Suprapubic skin (tissue), 4 donors: ENCODE measurements around the gene NAPA. TPM values are rescaled to one million over a fixed set of nuclear protein-coding genes. Genes with fewer than 3 reads are reported as not detected.

Experiments
- DNase-seq, 2 donors: peaks; one replicate each; pipeline ENCODE4 v3.0.0-alpha.2; 2019; ENCODE audit warnings: low spot score in 2 of 2
- H3K27ac ChIP-seq: fragments of 200-600 bp; sonication (generic); one replicate; pipeline ENCODE4 v1.5.1; 2019
- H3K27me3 ChIP-seq: fragments of 200-600 bp; sonication (generic); one replicate; pipeline ENCODE4 v1.5.1; 2019
- H3K36me3 ChIP-seq: fragments of 200-600 bp; sonication (generic); one replicate; pipeline ENCODE4 v1.5.1; 2019
- H3K4me1 ChIP-seq: fragments of 200-600 bp; sonication (generic); one replicate; pipeline ENCODE4 v1.5.1; 2019
- H3K4me3 ChIP-seq: fragments of 200-600 bp; sonication (generic); one replicate; pipeline ENCODE4 v1.5.1; 2019; ENCODE audit warnings: mild to moderate bottlenecking
- H3K9me3 ChIP-seq: fragments of 200-600 bp; sonication (generic); one replicate; pipeline ENCODE4 v1.5.1; 2019
- CTCF ChIP-seq, 2 donors: fragments of 200-600 bp in 1 of 2; fragments of 450-650 bp in 1 of 2; sonication (generic) in 1 of 2; IDR thresholded peaks; one replicate each; pipeline ENCODE4 v1.5.1; 2016 to 2019; ENCODE audit warnings: antibody characterized with exemption in 2 of 2, mild to moderate bottlenecking in 1 of 2, moderate library complexity in 1 of 2
- EP300 ChIP-seq: sonication (generic); formaldehyde crosslinking; IDR thresholded peaks from one replicate; pipeline ENCODE4 v1.6.1; 2017; ENCODE audit warnings: antibody characterized with exemption
- POLR2A ChIP-seq, 2 donors: fragments of 450-650 bp; IDR thresholded peaks; one replicate each; pipeline ENCODE4 v1.6.1; 2017; ENCODE audit warnings: antibody characterized with exemption in 2 of 2, mild to moderate bottlenecking in 2 of 2, moderate library complexity in 2 of 2
- POLR2AphosphoS5 ChIP-seq, 3 donors: sonication (generic); formaldehyde crosslinking; IDR thresholded peaks; one replicate each; pipeline ENCODE4 v1.6.1; 2017; ENCODE audit warnings: antibody characterized with exemption in 3 of 3
- WGBS: methylation state at CpG from one replicate; pipeline ENCODE4 v1.1.5; 2018; 5-methylcytosine and 5-hydroxymethylcytosine counted together
- total RNA-seq, 4 donors: library from RNA; depleted of rRNA; stranded (reverse); fragments of >200 nt; gene quantifications; one replicate each; pipeline ENCODE4 v1.1.0, GENCODE V29; 2016

Gene NAPA
- total RNA-seq, 4 donors from 2014 or later, result 170 to 232 (median 193) TPM

DNA sequence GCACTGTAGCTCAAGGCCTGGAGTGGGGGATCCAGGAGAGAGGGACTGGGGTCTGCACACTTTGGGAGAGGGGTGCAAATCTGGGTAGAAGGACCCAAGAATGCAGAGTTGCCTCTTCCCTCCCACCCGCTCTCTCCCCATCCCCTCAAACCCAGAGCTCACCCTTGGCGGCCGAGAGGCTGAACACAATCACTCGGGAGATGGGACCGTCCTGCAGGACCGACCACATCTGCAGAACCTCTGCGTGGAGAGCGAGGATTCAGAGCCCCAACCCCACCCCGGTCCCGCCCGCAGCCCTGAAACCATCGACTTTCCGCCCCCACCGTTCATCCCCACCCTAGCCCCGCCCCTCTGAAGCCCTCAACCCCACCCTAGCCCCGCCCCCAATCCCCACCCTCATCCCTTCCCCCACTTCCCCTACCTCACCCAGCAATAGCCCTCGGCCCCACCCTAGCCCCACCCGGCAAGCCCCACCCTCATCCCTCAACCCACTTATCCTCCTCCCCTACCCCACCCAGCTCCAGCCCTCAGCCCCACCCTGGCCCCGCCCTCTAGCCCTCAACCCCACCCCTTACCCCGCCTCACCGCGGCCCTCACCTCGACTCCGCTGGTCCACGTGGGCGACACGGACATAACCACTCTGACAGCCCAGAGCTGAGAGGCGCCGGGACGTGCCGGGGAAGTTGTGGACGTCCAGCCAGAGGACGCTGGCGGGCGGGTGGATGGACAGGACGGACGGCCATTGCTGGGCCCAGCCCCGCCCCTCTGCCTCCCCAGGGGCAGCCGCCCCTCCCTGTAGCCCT lies 35.0 kb downstream of the NAPA start:
- 27% methylated on average over 24 of the region's 39 CpGs for WGBS
- no peak for TF ChIP-seq CTCF (IDR thresholded peaks at IDR 0.05)
- no peak for TF ChIP-seq POLR2A (IDR thresholded peaks at IDR 0.05)
- no peak for TF ChIP-seq POLR2AphosphoS5 (IDR thresholded peaks at IDR 0.05)
- no peak for TF ChIP-seq EP300
- DNase-seq, result no peak
- no peak overlapping the region for H3K4me3 ChIP-seq
- H3K36me3 ChIP-seq, result no peaks in the 10 kb centered on the region
- H3K4me1 ChIP-seq, result peaks cover 20% of the 10 kb centered on the region
- H3K27me3 ChIP-seq, result no peaks in the 10 kb centered on the region
- H3K27ac ChIP-seq, result no peak overlapping the region
- no peaks in the 10 kb centered on the region for H3K9me3 ChIP-seq

- WGBS, result 88% methylated on average over 10 of the region's 17 CpGs
- Histone ChIP-seq H3K4me1 (peaks cover 21% of the 10 kb centered on the region), H3K36me3 (no peaks in the 10 kb centered on the region), H3K4me3 (no peak overlapping the region), H3K27me3 (peaks cover 30% of the 10 kb centered on the region), H3K9me3 (no peaks in the 10 kb centered on the region), H3K27ac (no peak overlapping the region)
- peak in 1 of 2 donors; percentile 58 for DNase-seq
- no peak for TF ChIP-seq CTCF (IDR thresholded peaks at IDR 0.05)
- no peak for TF ChIP-seq POLR2AphosphoS5 (IDR thresholded peaks at IDR 0.05)
- TF ChIP-seq EP300, result no peak
- TF ChIP-seq POLR2A (IDR thresholded peaks at IDR 0.05), result no peak
These were observed 38.4 kb downstream of the NAPA start for GRCh38 chr19:47476438-47476972.

- Histone ChIP-seq H3K36me3 (no peaks in the 10 kb centered on the region), H3K4me3 (no peak overlapping the region), H3K4me1 (peaks cover 23% of the 10 kb centered on the region), H3K9me3 (no peaks in the 10 kb centered on the region), H3K27me3 (peaks cover 40% of the 10 kb centered on the region), H3K27ac (no peak overlapping the region)
- TF ChIP-seq CTCF (IDR thresholded peaks at IDR 0.05) (no peak), POLR2AphosphoS5 (IDR thresholded peaks at IDR 0.05) (no peak), POLR2A (IDR thresholded peaks at IDR 0.05) (no peak), EP300 (no peak)
- DNase-seq, result no peak
- WGBS, result 84% methylated on average over 9 of the region's 9 CpGs
These were observed 39.4 kb downstream of the NAPA start for GRCh38 chr19:47475465-47475864.

- no peak for DNase-seq
- TF ChIP-seq POLR2A (IDR thresholded peaks at IDR 0.05) (no peak), EP300 (no peak), POLR2AphosphoS5 (IDR thresholded peaks at IDR 0.05) (no peak), CTCF (IDR thresholded peaks at IDR 0.05) (no peak)
- Histone ChIP-seq H3K27ac (no peak overlapping the region), H3K36me3 (no peaks in the 10 kb centered on the region), H3K4me3 (no peak overlapping the region), H3K27me3 (peaks cover 62% of the 10 kb centered on the region), H3K9me3 (no peaks in the 10 kb centered on the region), H3K4me1 (peaks cover 15% of the 10 kb centered on the region)
- 78% methylated on average over 6 of the region's 10 CpGs for WGBS
These were observed 41.5 kb downstream of the NAPA start for GRCh38 chr19:47473336-47473735.

- Histone ChIP-seq H3K36me3 (no peaks in the 10 kb centered on the region), H3K4me3 (peak within 1 kb of the TSS; percentile 1), H3K27me3 (peaks cover 72% of the 10 kb centered on the region), H3K4me1 (peaks cover 15% of the 10 kb centered on the region), H3K27ac (no peak within 1 kb of the TSS), H3K9me3 (no peaks in the 10 kb centered on the region)
- 3% methylated on average over 28 of the region's 29 CpGs for WGBS
- no peak for DNase-seq
- TF ChIP-seq EP300 (no peak), POLR2A (IDR thresholded peaks at IDR 0.05) (no peak), POLR2AphosphoS5 (IDR thresholded peaks at IDR 0.05) (no peak), CTCF (IDR thresholded peaks at IDR 0.05) (no peak)
These were observed 43.0 kb downstream of the NAPA start, which contains the start of gene SLC8A2 for GRCh38 chr19:47471733-47472457. TSS of gene SLC8A2 (minus strand) at chr19:47471893. CDS start at chr19:47466403, 5,490 bp downstream.
